NCI-H446 (cell line): ENCODE results near the gene ARL5B.
A peak's percentile ranks its signal among the peaks of the same experiment; 100 is the strongest.

Source experiments
- DNase-seq, 2 experiments: peaks; one replicate each; lab custom pipeline; 2025; lab: John Stamatoyannopoulos, UW

The ARL5B gene

GRCh38 chr10:18658271-18659124, 733 bp upstream of the ARL5B start:
- DNase-seq, result no peak

- no peak for DNase-seq
Measured at GRCh38 chr10:18659819-18660535, 746 bp downstream of the ARL5B start.

GRCh38 chr10:18660816-18661431, 1.7 kb downstream of the ARL5B start:
- no peak for DNase-seq

GRCh38 chr10:18664841-18665478, 5.7 kb downstream of the ARL5B start:
- no peak for DNase-seq

- DNase-seq, result no peak
Measured at GRCh38 chr10:18665815-18666558, 6.8 kb downstream of the ARL5B start.

- no peak for DNase-seq
Measured at GRCh38 chr10:18666810-18667209, 7.6 kb downstream of the ARL5B start.

- DNase-seq, result no peak
Measured at GRCh38 chr10:18668026-18668425, 8.8 kb downstream of the ARL5B start.

GRCh38 chr10:18675086-18675801, 16.0 kb downstream of the ARL5B start:
- no peak for DNase-seq

GRCh38 chr10:18680754-18681153, 21.5 kb downstream of the ARL5B start:
- no peak for DNase-seq

GRCh38 chr10:18681366-18681765, 22.1 kb downstream of the ARL5B start:
- DNase-seq, result no peak

- DNase-seq, result no peak
Measured at GRCh38 chr10:18681971-18682411, 22.8 kb downstream of the ARL5B start.

- no peak for DNase-seq
Measured at GRCh38 chr10:18683427-18683826, 24.2 kb downstream of the ARL5B start.

- DNase-seq, result no peak
Measured at GRCh38 chr10:18684416-18684815, 25.2 kb downstream of the ARL5B start.

GRCh38 chr10:18684953-18685352, 25.7 kb downstream of the ARL5B start:
- DNase-seq, result no peak

GRCh38 chr10:18685555-18685954, 26.3 kb downstream of the ARL5B start:
- no peak for DNase-seq

- DNase-seq, result no peak
Measured at GRCh38 chr10:18687195-18687594, 28.0 kb downstream of the ARL5B start.

- DNase-seq, result no peak
Measured at GRCh38 chr10:18687706-18688105, 28.5 kb downstream of the ARL5B start.

- DNase-seq, result peak in 1 of 2 experiments; percentile 33
Measured at GRCh38 chr10:18689498-18689897, 30.3 kb downstream of the ARL5B start.

- no peak for DNase-seq
Measured at GRCh38 chr10:18690541-18690940, 31.3 kb downstream of the ARL5B start.

- no peak for DNase-seq
Measured at GRCh38 chr10:18699849-18700840, 40.9 kb downstream of the ARL5B start.
